Endothelial cell of umbilical vein (primary cell): ENCODE results near the gene CNOT1. TPM values are rescaled to one million over a fixed set of nuclear protein-coding genes. Genes with fewer than 3 reads are reported as not detected.

Experiments used
- BruUV-seq: library from RNA; stranded (reverse); fragments of 400-500 nt; replicated peaks from 2 replicates; lab custom pipeline; 2021; lab: Mats Ljungman, UMichigan
- CTCF ChIA-PET: fragments of 300-600, 350-600 bp; sonication (Branson Sonifier 250); formaldehyde crosslinking; loops from one replicate; lab custom pipeline; 2021; ENCODE audit warnings: antibody characterized with exemption, inconsistent platforms; lab: Charles Lee
- POLR2A ChIA-PET: fragments of 300-600, 350-600 bp; sonication (Branson Sonifier 250); formaldehyde crosslinking; loops from one replicate; lab custom pipeline; 2021; ENCODE audit warnings: antibody characterized with exemption, inconsistent platforms; lab: Charles Lee
- DNase-seq: peaks from one replicate; pipeline ENCODE4 v3.0.0-alpha.2; 2011; ENCODE audit warnings: low read depth, low spot score
- FAIRE-seq: peaks from 2 replicates; lab custom pipeline; 2011; peaks lifted over from hg19 to GRCh38; lab: Jason Lieb, UNC
- H2AFZ ChIP-seq: 2 replicates; pipeline ENCODE4 v1.6.0; 2012; ENCODE audit warnings: low read depth, low read length, control low read depth, inconsistent platforms
- H3K27ac ChIP-seq: 2 replicates; pipeline ENCODE4 v1.5.1; 2011; ENCODE audit warnings: low read depth, mild to moderate bottlenecking, control low read depth, low read length, moderate library complexity; ENCODE audit not compliant: insufficient read depth
- H3K27me3 ChIP-seq, 2 experiments: 2 replicates each; pipeline versions ENCODE4 v1.6.0 to v1.6.1; 2011; ENCODE audit warnings: low read length in 2 of 2, mixed read lengths in 1 of 2; ENCODE audit not compliant: control insufficient read depth in 2 of 2, insufficient read depth in 2 of 2
- H3K36me3 ChIP-seq, 2 experiments: 2 replicates in 1 of 2; 3 replicates in 1 of 2; pipeline ENCODE4 v1.5.1; 2011; ENCODE audit warnings: low read length in 2 of 2, mild to moderate bottlenecking in 1 of 2, moderate library complexity in 1 of 2; ENCODE audit not compliant: control insufficient read depth in 2 of 2, insufficient read depth in 2 of 2; ENCODE audit errors: extremely low read depth in 1 of 2
- H3K4me1 ChIP-seq: 3 replicates; pipeline ENCODE4 v1.5.1; 2011; ENCODE audit warnings: mild to moderate bottlenecking, low read length; ENCODE audit not compliant: control insufficient read depth, insufficient read depth; ENCODE audit errors: extremely low read depth
- H3K4me2 ChIP-seq: 2 replicates; pipeline ENCODE4 v1.6.1; 2011; ENCODE audit warnings: low read length, control low read depth, mixed read lengths; ENCODE audit not compliant: insufficient read depth
- H3K4me3 ChIP-seq, 3 experiments: fragments of 200-600 bp in 1 of 3; sonication (generic), shearing (Covaris generic) in 1 of 3; replicated peaks in 1 of 3; 2 replicates each; pipeline ENCODE4 v1.5.1; 2011 to 2016; ENCODE audit warnings: control low read depth in 3 of 3, low read length in 3 of 3, mild to moderate bottlenecking in 2 of 3, inconsistent platforms in 1 of 3, low read depth in 1 of 3, moderate library complexity in 1 of 3; ENCODE audit not compliant: insufficient read depth in 1 of 3
- H3K79me2 ChIP-seq: 2 replicates; pipeline ENCODE4 v1.6.0; 2012; ENCODE audit warnings: low read length, inconsistent platforms; ENCODE audit not compliant: control insufficient read depth, insufficient read depth
- H3K9ac ChIP-seq: replicated peaks from 2 replicates; pipeline ENCODE3; 2011; ENCODE audit warnings: low read length, control low read depth; ENCODE audit not compliant: insufficient read depth; ENCODE audit errors: extremely low read depth
- H3K9me1 ChIP-seq: replicated peaks from 3 replicates; pipeline ENCODE4 v1.6.0; 2011; ENCODE audit warnings: mild to moderate bottlenecking, low read length; ENCODE audit not compliant: control insufficient read depth, insufficient read depth; ENCODE audit errors: extremely low read depth
- H3K9me3 ChIP-seq: replicated peaks from 2 replicates; pipeline ENCODE4 v1.5.1; 2012; ENCODE audit warnings: low read length, inconsistent platforms; ENCODE audit not compliant: control insufficient read depth, insufficient read depth
- H4K20me1 ChIP-seq: replicated peaks from 2 replicates; pipeline ENCODE3; 2011; ENCODE audit warnings: mild to moderate bottlenecking, low read length; ENCODE audit not compliant: control insufficient read depth, insufficient read depth; ENCODE audit errors: extremely low read depth
- CTCF ChIP-seq, 2 donors: IDR thresholded peaks; 1 replicate in 1 of 2; 2 replicates in 1 of 2; pipeline ENCODE4 v1.5.1; 2011; ENCODE audit warnings: low read length in 2 of 2, mild to moderate bottlenecking in 2 of 2, moderate library complexity in 2 of 2, control low read depth in 1 of 2, inconsistent platforms in 1 of 2, low read depth in 1 of 2; ENCODE audit not compliant: insufficient read depth in 1 of 2; ENCODE audit errors: extremely low read depth in 1 of 2
- EZH2 ChIP-seq: IDR thresholded peaks from 2 replicates; pipeline ENCODE4 v1.6.1; 2012; ENCODE audit warnings: borderline replicate concordance, low read depth, mild to moderate bottlenecking, moderate library complexity, low read length, inconsistent platforms; ENCODE audit not compliant: severe bottlenecking
- FOS ChIP-seq: IDR thresholded peaks from 2 replicates; pipeline ENCODE4 v1.6.1; 2011; ENCODE audit warnings: mild to moderate bottlenecking, low read length, moderate library complexity, borderline replicate concordance; ENCODE audit not compliant: insufficient read depth
- GATA2 ChIP-seq: IDR thresholded peaks from 2 replicates; pipeline ENCODE4 v1.7.0; 2011; ENCODE audit warnings: low read depth, mild to moderate bottlenecking, moderate library complexity, mixed read lengths, low read length; ENCODE audit not compliant: insufficient read length, insufficient read depth
- JUN ChIP-seq: IDR thresholded peaks from 2 replicates; pipeline ENCODE4 v1.6.1; 2011; ENCODE audit warnings: borderline replicate concordance, low read depth; ENCODE audit not compliant: insufficient read length, insufficient read depth
- MYC ChIP-seq: IDR thresholded peaks from one replicate; pipeline ENCODE4 v1.6.1; 2011; ENCODE audit warnings: mild to moderate bottlenecking, low read depth, low read length
- POLR2A ChIP-seq: IDR thresholded peaks from 2 replicates; pipeline ENCODE4 v1.6.1; 2012; ENCODE audit warnings: low read depth, mild to moderate bottlenecking, control low read depth, low read length
- POLR2AphosphoS5 ChIP-seq: IDR thresholded peaks from 2 replicates; pipeline ENCODE4 v1.6.1; 2012; ENCODE audit warnings: low read depth, mild to moderate bottlenecking, control low read depth, low read length, moderate library complexity; ENCODE audit not compliant: insufficient read depth
- dilution Hi-C: fragments of 300-500 bp; cut with MboI; formaldehyde crosslinking; loops from one replicate; pipeline ENCODE4 v1.15.0; 2019; ENCODE audit warnings: low sequenced_read_pairs; ENCODE audit not compliant: extremely low pct_ligation_motif_present
- intact Hi-C: fragments of 100-400 bp; cut with micrococcal nuclease; formaldehyde crosslinking; loops from one replicate; pipeline ENCODE4 v1.10.0; 2022
- polyA plus RNA-seq, 4 experiments: library from polyadenylated mRNA; depleted of rRNA in 3 of 4; stranded (reverse) in 3 of 4; unstranded in 1 of 4; fragments of >200 nt; gene quantifications; 2 replicates each; pipeline versions ENCODE4 v1.2.1 to v1.2.3, GENCODE V29; 2011 to 2012; ENCODE audit warnings: missing spikeins in 1 of 4
- total RNA-seq: library from RNA; stranded (reverse); gene quantifications from 2 replicates; pipeline ENCODE4 v1.2.3, GENCODE V29; 2021
- TF ChIP-seq, protein P1 (sequence below): IDR thresholded peaks from 2 replicates; pipeline ENCODE4 v1.6.1; 2011; ENCODE audit not compliant: insufficient read depth, insufficient read length

CNOT1 gene
- total and polyA plus RNA-seq, 2 donors (not counting 3 experiments of a cell fraction or from before 2014, with no cell fraction given), result 142 to 151 TPM

GRCh38 chr16:58515125-58515870, 114.3 kb downstream of the CNOT1 start, which contains the start of gene SETD6:
TSS of gene SETD6 (plus strand) at chr16:58515517. CDS start at chr16:58515538, 21 bp downstream.
- Histone ChIP-seq H3K27ac (peak within 1 kb of the TSS; percentile 50), H2AFZ (peak within 1 kb of the TSS; percentile 30), H3K4me3 (peak within 1 kb of the TSS; percentile 32 to 70 (median 63)), H3K4me2 (peak within 1 kb of the TSS; percentile 56), H3K79me2 (no peaks in the 10 kb centered on the region), H3K9ac (peak within 1 kb of the TSS; percentile 59), H4K20me1 (no peaks in the 10 kb centered on the region), H3K9me3 (no peaks in the 10 kb centered on the region), H3K27me3 (no peaks in the 10 kb centered on the region), H3K9me1 (no peaks in the 10 kb centered on the region), H3K4me1 (peaks cover 12% of the 10 kb centered on the region), H3K36me3 (peaks cover 24 to 27% of the 10 kb centered on the region in 2 experiments)
- DNase-seq, result peak; percentile 90
- TF ChIP-seq POLR2AphosphoS5 (peak; percentile 77), MYC (peak; percentile 6), CTCF (IDR thresholded peaks at IDR 0.05; ENCODE audit: extremely low read depth in 1 of 2, insufficient read depth in 1 of 2, low read depth in 1 of 2, low read length in 2 of 2) (peak in 1 of 2 donors; percentile 23), FOS (no peak), POLR2A (peak; percentile 80), GATA2 (no peak), JUN (no peak), EZH2 (no peak)
- TF ChIP-seq, protein P1, sequence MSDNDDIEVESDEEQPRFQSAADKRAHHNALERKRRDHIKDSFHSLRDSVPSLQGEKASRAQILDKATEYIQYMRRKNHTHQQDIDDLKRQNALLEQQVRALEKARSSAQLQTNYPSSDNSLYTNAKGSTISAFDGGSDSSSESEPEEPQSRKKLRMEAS, result peak; percentile 99
- CTCF ChIA-PET, result interaction anchor here (0.6 to 6.8 kb wide), 10 partner anchors 9 to 1423 kb away, joined by 3 to 73 read pairs (median 4); partner anchors contain the start of gene CPNE2
- FAIRE-seq, result peak; percentile 88
- intact Hi-C loops (loop anchor here (5.0 kb wide), 1 partner anchor 112 kb away; the partner anchor contains the start of gene CNOT1), dilution Hi-C loops (no loop called here)
- POLR2A ChIA-PET, result interaction anchor here (0.7 kb wide), 1 partner anchor 163 kb away, joined by 7 read pairs; no protein-coding TSS in a partner anchor
- BruUV-seq, result TSS peak; percentile 29
